ENCODE results near the gene ARMH1.

DNA sequence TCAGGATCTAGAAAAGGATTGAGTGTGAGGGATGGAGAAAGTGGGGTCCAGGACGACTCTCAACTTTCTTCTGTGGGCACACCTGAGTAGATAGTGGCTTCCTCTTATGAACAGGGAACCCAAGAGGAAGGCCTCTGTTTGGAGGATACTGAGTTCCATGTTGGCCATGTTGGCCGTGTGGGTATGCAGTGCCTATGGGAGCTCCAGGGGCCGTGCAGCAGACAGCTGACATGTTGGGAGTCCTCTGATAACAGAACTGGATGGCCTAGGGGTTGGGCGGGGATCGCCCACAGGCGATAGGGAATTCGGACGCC lies 43.2 kb upstream of the ARMH1 start:
- TF ChIP-seq POLR2A (IDR thresholded peaks at IDR 0.05; ENCODE audit: low read length) (no peak), GATA1 (IDR thresholded peaks at IDR 0.05; ENCODE audit: low read depth, low read length) (no peak)

Measured in erythroblast (primary cell).